ENCODE results near the gene CAPRIN1.

Gene CAPRIN1

GRCh38 chr11:34139346-34139745 is 87.8 kb downstream of the CAPRIN1 start:
- no peak for DNase-seq

- DNase-seq, result no peak
Measured at GRCh38 chr11:34140149-34140548, 88.6 kb downstream of the CAPRIN1 start.

GRCh38 chr11:34143048-34143447 is 91.5 kb downstream of the CAPRIN1 start:
- DNase-seq, result no peak

GRCh38 chr11:34145073-34145472 is 93.5 kb downstream of the CAPRIN1 start:
- DNase-seq, result no peak

GRCh38 chr11:34145847-34146381 is 94.4 kb downstream of the CAPRIN1 start:
- DNase-seq, result no peak

GRCh38 chr11:34146411-34146810 is 94.9 kb downstream of the CAPRIN1 start:
- DNase-seq, result no peak

- DNase-seq, result no peak
Measured at GRCh38 chr11:34146866-34147265, 95.3 kb downstream of the CAPRIN1 start.

GRCh38 chr11:34147581-34147980 is 96.0 kb downstream of the CAPRIN1 start:
- DNase-seq, result no peak

- DNase-seq, result no peak
Measured at GRCh38 chr11:34148504-34149165, 97.1 kb downstream of the CAPRIN1 start.

GRCh38 chr11:34149274-34149673 is 97.7 kb downstream of the CAPRIN1 start:
- no peak for DNase-seq

GRCh38 chr11:34149786-34150185 is 98.3 kb downstream of the CAPRIN1 start:
- DNase-seq, result no peak

- DNase-seq, result no peak
Measured at GRCh38 chr11:34150494-34151151, 99.1 kb downstream of the CAPRIN1 start.

Data from anterior cingulate cortex (tissue), 58 donors.